Vein endothelial cell (primary cell): ENCODE data around the gene C3orf38. TPM values are rescaled to one million over a fixed set of nuclear protein-coding genes. Genes with fewer than 3 reads are reported as not detected.

ENCODE experiments used
- total RNA-seq: library from RNA; depleted of rRNA; stranded (reverse); fragments of >200 nt; gene quantifications from 2 replicates; pipeline ENCODE4 v1.2.3, GENCODE V29; 2012

The C3orf38 gene
- 20.3 and 22.5 TPM in 2 replicates for total RNA-seq

DNA sequence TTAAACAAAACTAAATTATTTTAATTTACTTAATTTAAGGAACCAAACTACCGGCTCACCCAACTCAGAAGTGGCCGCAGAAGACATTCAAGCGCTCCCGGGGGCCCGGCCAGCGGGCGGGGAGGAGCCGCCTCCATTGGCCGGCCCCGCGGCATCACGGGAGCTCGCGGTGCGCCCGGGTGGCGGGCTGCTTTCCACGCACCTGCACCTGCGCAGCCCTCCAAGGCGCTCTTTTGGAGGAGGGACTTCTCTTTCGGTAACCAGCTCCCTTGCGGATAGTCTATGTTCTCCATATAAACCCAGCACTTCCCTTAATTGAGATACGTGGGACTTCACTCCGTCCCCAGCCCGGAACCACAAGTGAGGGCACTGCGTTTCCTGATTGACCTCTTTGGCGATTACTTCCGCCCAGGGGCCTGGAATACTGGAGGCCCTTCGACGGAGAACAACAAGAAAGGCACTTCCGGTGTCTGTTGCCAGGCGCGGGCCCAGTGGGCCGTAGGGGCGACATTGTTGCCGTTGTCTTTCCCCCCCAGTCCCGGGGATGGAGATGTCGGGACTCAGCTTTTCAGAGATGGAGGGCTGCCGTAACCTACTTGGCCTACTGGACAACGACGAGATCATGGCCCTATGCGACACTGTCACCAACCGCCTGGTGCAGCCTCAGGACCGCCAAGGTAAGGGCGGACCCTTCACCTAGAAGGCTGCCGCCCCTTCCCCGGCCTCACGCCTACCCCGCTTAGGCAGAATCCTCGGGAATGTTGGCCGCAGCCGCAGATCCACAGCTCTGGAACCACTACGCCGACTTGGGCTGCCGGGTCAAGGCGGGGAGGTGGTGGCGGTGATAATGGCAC, at the start of gene C3orf38:
Gene C3orf38 (plus strand): TSS at position 451 of the 854 bp plus-strand sequence. CDS start 94 bp downstream, at position 545.

Other genes with a start within 250 kb of the C3orf38 start
- 55.9 and 68.6 TPM in 2 replicates for gene CGGBP1, start 91.0 kb upstream of the C3orf38 start, total RNA-seq
- 15.0 and 18.0 TPM in 2 replicates for gene ZNF654, start 90.7 kb upstream of the C3orf38 start, total RNA-seq